Peyer's patch (tissue), 4 donors: ENCODE results near the gene TMEM225B. TPM values are rescaled to one million over a fixed set of nuclear protein-coding genes. Genes with fewer than 3 reads are reported as not detected.

Experiments used
- DNase-seq, 3 donors: peaks; one replicate each; pipeline ENCODE4 v3.0.0-alpha.2; 2017 to 2019
- H3K27ac ChIP-seq, 4 donors: fragments of 200-600 bp; sonication (generic); one replicate each; pipeline ENCODE4 v1.5.1; 2016 to 2019
- H3K27me3 ChIP-seq, 2 donors: fragments of 200-600 bp; sonication (generic); one replicate each; pipeline ENCODE4 v1.5.1; 2019
- H3K36me3 ChIP-seq, 3 donors: fragments of 200-600 bp; sonication (generic); one replicate each; pipeline ENCODE4 v1.5.1; 2016 to 2019
- H3K4me1 ChIP-seq, 4 donors: fragments of 200-600 bp; sonication (generic); one replicate each; pipeline ENCODE4 v1.5.1; 2016 to 2019
- H3K4me3 ChIP-seq, 4 donors: fragments of 200-600 bp; sonication (generic); 1 replicate in 3 of 4; 2 replicates in 1 of 4; pipeline ENCODE4 v1.5.1; 2016 to 2019; ENCODE audit warnings: mild to moderate bottlenecking in 1 of 4
- H3K9me3 ChIP-seq, 4 donors: fragments of 200-600 bp; sonication (generic); one replicate each; pipeline ENCODE4 v1.5.1; 2016 to 2019; ENCODE audit warnings: mild to moderate bottlenecking in 1 of 4
- POLR2A ChIP-seq, 2 donors: fragments of 450-650 bp; IDR thresholded peaks; one replicate each; pipeline ENCODE4 v1.5.1; 2017; ENCODE audit warnings: antibody characterized with exemption in 2 of 2, mild to moderate bottlenecking in 2 of 2, moderate library complexity in 2 of 2
- total RNA-seq, 4 donors: library from RNA; depleted of rRNA; stranded (reverse); fragments of >200 nt; gene quantifications; one replicate each; pipeline ENCODE4 v1.1.0, GENCODE V29; 2016
- TF ChIP-seq, protein P1 (sequence below), 6 experiments: fragments of 450-650 bp in 4 of 6; fragments of 200-600 bp in 2 of 6; sonication (generic) in 1 of 6; IDR thresholded peaks; one replicate each; pipeline ENCODE4 v1.5.1; 2017 to 2019; ENCODE audit warnings: antibody characterized with exemption in 6 of 6, mild to moderate bottlenecking in 3 of 6, moderate library complexity in 1 of 6

Gene TMEM225B
- total RNA-seq, 4 donors from 2014 or later, result not detected

DNA sequence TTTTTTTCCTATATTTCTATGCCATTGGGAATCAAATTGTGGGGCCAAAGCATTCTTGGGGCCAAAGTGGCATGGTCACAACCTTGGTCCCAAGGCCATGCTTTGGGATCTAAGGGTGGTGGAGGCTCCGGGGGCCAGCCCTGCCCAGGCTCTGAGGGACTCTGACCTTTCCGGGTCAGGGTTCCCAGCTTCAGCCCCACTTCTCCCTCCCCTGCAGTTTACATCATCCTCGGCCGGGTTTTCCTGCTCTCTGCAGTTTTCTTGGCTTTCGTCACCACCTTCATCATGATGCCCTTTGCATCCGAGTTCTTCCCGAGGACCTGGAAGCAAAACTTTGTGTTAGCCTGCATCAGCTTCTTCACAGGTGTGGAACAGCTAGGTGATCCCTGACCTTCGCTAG is 8.5 kb downstream of the TMEM225B start:
- TF ChIP-seq, protein P1, sequence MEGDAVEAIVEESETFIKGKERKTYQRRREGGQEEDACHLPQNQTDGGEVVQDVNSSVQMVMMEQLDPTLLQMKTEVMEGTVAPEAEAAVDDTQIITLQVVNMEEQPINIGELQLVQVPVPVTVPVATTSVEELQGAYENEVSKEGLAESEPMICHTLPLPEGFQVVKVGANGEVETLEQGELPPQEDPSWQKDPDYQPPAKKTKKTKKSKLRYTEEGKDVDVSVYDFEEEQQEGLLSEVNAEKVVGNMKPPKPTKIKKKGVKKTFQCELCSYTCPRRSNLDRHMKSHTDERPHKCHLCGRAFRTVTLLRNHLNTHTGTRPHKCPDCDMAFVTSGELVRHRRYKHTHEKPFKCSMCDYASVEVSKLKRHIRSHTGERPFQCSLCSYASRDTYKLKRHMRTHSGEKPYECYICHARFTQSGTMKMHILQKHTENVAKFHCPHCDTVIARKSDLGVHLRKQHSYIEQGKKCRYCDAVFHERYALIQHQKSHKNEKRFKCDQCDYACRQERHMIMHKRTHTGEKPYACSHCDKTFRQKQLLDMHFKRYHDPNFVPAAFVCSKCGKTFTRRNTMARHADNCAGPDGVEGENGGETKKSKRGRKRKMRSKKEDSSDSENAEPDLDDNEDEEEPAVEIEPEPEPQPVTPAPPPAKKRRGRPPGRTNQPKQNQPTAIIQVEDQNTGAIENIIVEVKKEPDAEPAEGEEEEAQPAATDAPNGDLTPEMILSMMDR (IDR thresholded peaks at IDR 0.05), result no peak
- no peak for TF ChIP-seq POLR2A (IDR thresholded peaks at IDR 0.05)
- H3K9me3 ChIP-seq, result no peaks in the 10 kb centered on the region

DNA sequence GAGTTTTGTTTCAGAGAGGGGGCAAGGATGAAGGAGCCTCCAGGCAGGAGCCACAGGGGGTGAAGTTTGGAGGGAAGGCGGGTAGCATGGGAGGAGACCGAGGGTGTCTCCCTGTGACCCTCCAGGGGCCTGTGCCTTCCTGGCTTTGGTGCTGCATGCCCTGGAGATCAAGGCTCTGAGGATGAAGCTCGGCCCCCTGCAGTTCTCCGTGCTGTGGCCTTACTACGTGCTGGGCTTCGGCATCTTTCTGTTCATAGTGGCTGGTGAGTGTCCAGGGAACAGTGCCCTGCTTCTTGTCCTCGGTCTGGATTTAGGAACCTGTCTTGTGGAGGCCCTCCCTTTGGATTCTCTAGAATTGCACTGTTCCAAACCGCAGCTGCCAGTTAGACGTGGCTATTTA is 9.5 kb downstream of the TMEM225B start:
- H3K36me3 ChIP-seq, result no peaks in the 10 kb centered on the region
- no peak for TF ChIP-seq POLR2A (IDR thresholded peaks at IDR 0.05)
- no peaks in the 10 kb centered on the region for H3K4me1 ChIP-seq
- DNase-seq, result no peak
- H3K9me3 ChIP-seq, result no peaks in the 10 kb centered on the region
- no peak overlapping the region for H3K4me3 ChIP-seq
- no peaks in the 10 kb centered on the region for H3K27me3 ChIP-seq
- no peak overlapping the region for H3K27ac ChIP-seq

More for the DNA sequence above, 8.5 kb downstream of the TMEM225B start:
- no peak overlapping the region for H3K4me3 ChIP-seq
- DNase-seq, result no peak
- no peaks in the 10 kb centered on the region for H3K27me3 ChIP-seq
- H3K4me1 ChIP-seq, result no peaks in the 10 kb centered on the region
- H3K27ac ChIP-seq, result no peak overlapping the region
- H3K36me3 ChIP-seq, result no peaks in the 10 kb centered on the region

DNA sequence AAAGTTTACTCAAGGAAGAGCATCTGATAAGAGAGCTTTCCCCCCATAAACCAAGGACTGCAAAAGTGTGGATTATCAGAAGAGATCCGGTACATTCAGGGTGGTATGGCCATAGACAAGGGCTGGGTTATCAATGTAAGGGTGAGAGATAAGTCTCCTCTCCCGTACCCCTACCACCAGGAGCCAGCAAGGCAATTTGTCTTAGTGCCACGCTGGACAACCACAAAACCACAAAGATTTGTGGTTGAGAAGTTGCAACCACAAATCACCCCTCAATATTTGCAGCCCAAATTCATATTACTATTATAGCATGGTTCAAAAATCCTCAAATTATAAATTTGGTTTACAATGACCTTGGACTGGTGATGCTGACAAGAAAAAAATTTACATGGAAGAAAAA is 16.4 kb downstream of the TMEM225B start:
- Histone ChIP-seq H3K36me3 (peaks cover 0 to 11% (median 0%) of the 10 kb centered on the region in 3 donors), H3K27ac (no peak overlapping the region), H3K27me3 (no peaks in the 10 kb centered on the region), H3K4me3 (no peak overlapping the region), H3K9me3 (no peaks in the 10 kb centered on the region), H3K4me1 (peaks cover 0 to 11% (median 5%) of the 10 kb centered on the region in 4 donors)
- TF ChIP-seq POLR2A (IDR thresholded peaks at IDR 0.05), result no peak
- TF ChIP-seq, protein P1 (IDR thresholded peaks at IDR 0.05), result no peak
- no peak for DNase-seq

DNA sequence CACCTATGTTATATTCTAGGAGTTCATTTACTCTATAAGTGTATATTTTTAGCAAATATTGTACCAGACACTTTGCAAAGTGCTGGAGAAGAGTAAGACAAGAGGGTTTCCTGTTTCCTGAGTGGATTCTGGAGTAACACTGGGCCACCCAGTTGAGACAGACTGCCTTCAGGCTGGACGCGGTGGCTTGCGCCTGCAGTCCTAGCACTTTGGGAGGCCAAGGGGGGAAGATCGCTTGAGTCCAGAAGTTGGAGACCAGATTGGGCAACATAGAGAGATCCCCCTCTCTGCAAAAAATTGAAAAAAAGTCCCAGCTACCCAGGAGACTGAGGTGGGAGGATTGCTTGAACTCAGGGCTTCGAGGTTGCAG is 17.9 kb downstream of the TMEM225B start:
- Histone ChIP-seq H3K36me3 (peaks cover 0 to 26% (median 0%) of the 10 kb centered on the region in 3 donors), H3K4me3 (peak overlapping the region; percentile 92 to 99 (median 96)), H3K4me1 (peaks cover 0 to 11% (median 5%) of the 10 kb centered on the region in 4 donors), H3K9me3 (no peaks in the 10 kb centered on the region), H3K27ac (peak overlapping the region in 1 of 4 donors; percentile 88), H3K27me3 (no peaks in the 10 kb centered on the region)
- peak in 1 of 3 donors; percentile 41 for DNase-seq
- TF ChIP-seq POLR2A (IDR thresholded peaks at IDR 0.05), result no peak

DNA sequence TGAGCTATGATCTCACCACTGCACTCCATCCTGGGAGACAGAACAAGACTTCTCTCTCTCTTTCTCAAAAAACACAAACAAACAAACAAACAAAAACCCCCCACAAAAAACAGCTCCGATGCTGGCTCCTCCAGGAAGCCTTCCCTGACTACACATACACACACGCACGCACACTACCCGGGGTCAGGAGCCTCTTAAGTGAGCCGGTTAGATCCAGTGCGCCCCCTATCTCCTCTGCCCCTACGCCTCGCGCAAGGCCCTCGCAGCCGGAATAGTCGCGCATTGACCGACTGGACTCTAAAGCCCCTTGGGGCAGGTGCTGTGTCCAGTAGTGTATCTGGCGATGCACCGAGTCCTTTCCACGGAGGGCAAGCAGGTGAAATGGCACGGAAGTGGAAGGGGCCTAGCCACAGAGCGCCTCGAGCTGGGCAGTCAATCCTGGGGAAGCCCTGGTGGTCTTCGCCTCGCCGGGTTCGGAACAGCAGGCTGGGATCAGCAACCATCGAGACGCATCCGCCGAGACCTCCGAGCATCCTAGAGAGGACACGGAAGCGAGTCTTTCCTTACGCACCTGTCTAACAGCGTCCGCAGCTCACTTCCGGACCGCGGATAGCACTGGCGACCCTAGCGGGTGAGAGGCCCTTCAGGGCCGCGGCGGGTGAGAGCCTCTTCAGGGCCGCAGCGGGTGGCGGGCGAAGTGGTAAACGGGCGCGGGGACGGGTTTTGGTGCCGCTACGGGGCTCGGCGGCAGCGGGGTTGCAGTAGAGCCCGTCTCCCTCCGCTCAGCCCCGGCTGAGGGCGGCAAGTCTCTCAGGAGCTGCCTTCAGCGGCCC is 18.5 kb downstream of the TMEM225B start, which contains the start of gene ZSCAN25:
TSS of gene ZSCAN25 (plus strand) at position 588 of the 833 bp plus-strand sequence. CDS start 2,661 bp downstream, outside the sequence.
- peaks cover 0 to 11% (median 5%) of the 10 kb centered on the region in 4 donors for H3K4me1 ChIP-seq
- peaks cover 0 to 32% (median 0%) of the 10 kb centered on the region in 3 donors for H3K36me3 ChIP-seq
- TF ChIP-seq, protein P1 (IDR thresholded peaks at IDR 0.05), result peak in 2 of 6 experiments; percentile 12 to 25
- peak; percentile 59 to 71 for TF ChIP-seq POLR2A (IDR thresholded peaks at IDR 0.05)
- peak within 1 kb of the TSS; percentile 85 to 88 (median 86) for H3K27ac ChIP-seq
- no peaks in the 10 kb centered on the region for H3K9me3 ChIP-seq
- peak; percentile 86 to 94 (median 87) for DNase-seq
- H3K27me3 ChIP-seq, result no peaks in the 10 kb centered on the region
- peak within 1 kb of the TSS; percentile 92 to 99 (median 96) for H3K4me3 ChIP-seq

GRCh38 chr7:99617192-99617781 is 19.2 kb downstream of the TMEM225B start:
- Histone ChIP-seq H3K9me3 (no peaks in the 10 kb centered on the region), H3K36me3 (peaks cover 0 to 39% (median 0%) of the 10 kb centered on the region in 3 donors), H3K27me3 (no peaks in the 10 kb centered on the region), H3K4me3 (peak overlapping the region; percentile 92 to 99 (median 96)), H3K4me1 (peaks cover 0 to 11% (median 5%) of the 10 kb centered on the region in 4 donors), H3K27ac (peak overlapping the region; percentile 85 to 88 (median 86))
- peak in 1 of 3 donors; percentile 31 for DNase-seq
- no peak for TF ChIP-seq POLR2A (IDR thresholded peaks at IDR 0.05)
- TF ChIP-seq, protein P1 (IDR thresholded peaks at IDR 0.05), result no peak
